H9 (cell line): ENCODE results near the gene BSPRY. TPM values are rescaled to one million over a fixed set of nuclear protein-coding genes. Genes with fewer than 3 reads are reported as not detected.

Experiments used
- DNase-seq: peaks from one replicate; pipeline ENCODE4 v3.0.0-alpha.2; 2017
- H2AFZ ChIP-seq: one replicate; pipeline ENCODE4 v1.6.1; 2013; ENCODE audit warnings: mild to moderate bottlenecking, low read length, control low read depth, moderate library complexity
- H2AK5ac ChIP-seq: 2 replicates; pipeline ENCODE4 v1.6.1; 2013; ENCODE audit warnings: low read length, control low read depth, mixed read lengths; ENCODE audit not compliant: insufficient read length
- H2BK120ac ChIP-seq: one replicate; pipeline ENCODE4 v1.6.1; 2013; ENCODE audit warnings: low read depth, mild to moderate bottlenecking, low read length, control low read depth, inconsistent platforms; ENCODE audit not compliant: poor library complexity, severe bottlenecking
- H2BK12ac ChIP-seq: 2 replicates; pipeline ENCODE4 v1.6.1; 2013; ENCODE audit warnings: low read length, control low read depth, mixed read lengths, low read depth; ENCODE audit not compliant: insufficient read length
- H2BK15ac ChIP-seq: 2 replicates; pipeline ENCODE4 v1.6.1; 2013; ENCODE audit warnings: low read depth, low read length, control low read depth
- H2BK20ac ChIP-seq: one replicate; pipeline ENCODE4 v1.6.1; 2013; ENCODE audit warnings: low read depth, mild to moderate bottlenecking, low read length, control low read depth, inconsistent platforms; ENCODE audit not compliant: poor library complexity, severe bottlenecking
- H2BK5ac ChIP-seq: 2 replicates; pipeline ENCODE4 v1.6.1; 2013; ENCODE audit warnings: low read length, control low read depth, mixed read lengths; ENCODE audit not compliant: insufficient read length
- H3K14ac ChIP-seq: 2 replicates; pipeline ENCODE4 v1.6.1; 2013; ENCODE audit warnings: low read length, control low read depth; ENCODE audit not compliant: insufficient read depth
- H3K18ac ChIP-seq: 2 replicates; pipeline ENCODE4 v1.6.1; 2013; ENCODE audit warnings: low read depth, mild to moderate bottlenecking, mixed read lengths, low read length, control low read depth; ENCODE audit not compliant: insufficient read length
- H3K23ac ChIP-seq: 2 replicates; pipeline ENCODE4 v1.6.1; 2013; ENCODE audit warnings: low read length, control low read depth, mixed read lengths, low read depth; ENCODE audit not compliant: insufficient read length
- H3K23me2 ChIP-seq: 2 replicates; pipeline ENCODE4 v1.6.1; 2013; ENCODE audit warnings: low read depth, mild to moderate bottlenecking, mixed read lengths, low read length, control low read depth; ENCODE audit not compliant: insufficient read length, poor library complexity, severe bottlenecking
- H3K27ac ChIP-seq: 2 replicates; pipeline ENCODE4 v1.5.1; 2013; ENCODE audit warnings: low read length, control low read depth, mixed read lengths, low read depth; ENCODE audit not compliant: insufficient read length
- H3K27me3 ChIP-seq: 2 replicates; pipeline ENCODE4 v1.6.1; 2013; ENCODE audit warnings: low read length, control low read depth, inconsistent platforms; ENCODE audit not compliant: insufficient read depth
- H3K4ac ChIP-seq: 2 replicates; pipeline ENCODE4 v1.6.1; 2013; ENCODE audit warnings: low read depth, mild to moderate bottlenecking, control low read depth, inconsistent platforms, low read length, moderate library complexity
- H3K4me1 ChIP-seq: 2 replicates; pipeline ENCODE4 v1.6.1; 2013; ENCODE audit warnings: low read length, control low read depth, inconsistent platforms; ENCODE audit not compliant: insufficient read depth
- H3K4me2 ChIP-seq: 2 replicates; pipeline ENCODE4 v1.6.1; 2013; ENCODE audit warnings: low read length, control low read depth, mixed read lengths; ENCODE audit not compliant: insufficient read length, insufficient read depth
- H3K56ac ChIP-seq: 2 replicates; pipeline ENCODE4 v1.6.1; 2013; ENCODE audit warnings: low read depth, mild to moderate bottlenecking, mixed read lengths, low read length, control low read depth; ENCODE audit not compliant: insufficient read length
- H3K79me1 ChIP-seq: 2 replicates; pipeline ENCODE4 v1.6.1; 2013; ENCODE audit warnings: low read depth, mild to moderate bottlenecking, moderate library complexity, low read length, control low read depth, inconsistent platforms; ENCODE audit not compliant: insufficient read depth, poor library complexity, severe bottlenecking
- H3K79me2 ChIP-seq: 2 replicates; pipeline ENCODE4 v1.6.1; 2013; ENCODE audit warnings: low read length, control low read depth, inconsistent platforms; ENCODE audit not compliant: insufficient read depth
- H3K9ac ChIP-seq: 2 replicates; pipeline ENCODE4 v1.6.1; 2013; ENCODE audit warnings: low read length, control low read depth, mixed read lengths; ENCODE audit not compliant: insufficient read length; ENCODE audit errors: extremely low read depth
- H3K9me3 ChIP-seq: one replicate; pipeline ENCODE4 v1.6.1; 2013; ENCODE audit warnings: low read depth, low read length, inconsistent platforms; ENCODE audit not compliant: control insufficient read depth
- H3T11ph ChIP-seq: one replicate; pipeline ENCODE4 v1.6.1; 2013; ENCODE audit warnings: mild to moderate bottlenecking, low read length, control low read depth, inconsistent platforms
- H4K20me1 ChIP-seq: one replicate; pipeline ENCODE4 v1.6.1; 2013; ENCODE audit not compliant: control insufficient read depth, insufficient read length, insufficient read depth
- H4K5ac ChIP-seq: 2 replicates; pipeline ENCODE4 v1.6.1; 2013; ENCODE audit warnings: low read depth, mild to moderate bottlenecking, mixed read lengths, low read length, control low read depth; ENCODE audit not compliant: insufficient read length
- H4K8ac ChIP-seq: replicated peaks from 2 replicates; pipeline ENCODE4 v1.6.1; 2013; ENCODE audit warnings: low read length, control low read depth, mixed read lengths, low read depth; ENCODE audit not compliant: insufficient read length
- H4K91ac ChIP-seq: 2 replicates; pipeline ENCODE4 v1.6.1; 2013; ENCODE audit warnings: low read depth, mild to moderate bottlenecking, moderate library complexity, mixed read lengths, low read length, control low read depth; ENCODE audit not compliant: insufficient read length
- H3K27ac Mint-ChIP-seq, 3 experiments: 2 replicates in 2 of 3; 3 replicates in 1 of 3; pipeline ENCODE4 v1.8.0; 2020 to 2021; ENCODE audit warnings: mixed read lengths in 3 of 3, mild to moderate bottlenecking in 1 of 3, moderate library complexity in 1 of 3
- H3K27me3 Mint-ChIP-seq: 2 replicates; pipeline ENCODE4 v1.8.0; 2021; ENCODE audit warnings: low read depth, mild to moderate bottlenecking, moderate library complexity, mixed read lengths
- H3K36me3 Mint-ChIP-seq, 3 experiments: 2 replicates in 2 of 3; 3 replicates in 1 of 3; pipeline ENCODE4 v1.8.0; 2020 to 2021; ENCODE audit warnings: low read depth in 3 of 3, mixed read lengths in 3 of 3; ENCODE audit not compliant: insufficient read depth in 1 of 3
- H3K4me1 Mint-ChIP-seq, 2 experiments: 2 replicates each; pipeline ENCODE4 v1.8.0; 2020; ENCODE audit warnings: mixed read lengths in 2 of 2
- H3K4me3 Mint-ChIP-seq, 2 experiments: 2 replicates in 1 of 2; 3 replicates in 1 of 2; pipeline ENCODE4 v1.8.0; 2020 to 2021; ENCODE audit warnings: mild to moderate bottlenecking in 2 of 2, mixed read lengths in 2 of 2, moderate library complexity in 1 of 2
- H3K9me3 Mint-ChIP-seq, 2 experiments: 2 replicates in 1 of 2; 3 replicates in 1 of 2; pipeline ENCODE4 v1.8.0; 2020; ENCODE audit warnings: mild to moderate bottlenecking in 2 of 2, mixed read lengths in 2 of 2, moderate library complexity in 1 of 2
- CTCF ChIP-seq: fragments of 200-600 bp; sonication (generic); conservative IDR thresholded peaks from 3 replicates; pipeline ENCODE4 v1.8.0; 2021; ENCODE audit warnings: antibody characterized with exemption, mild to moderate bottlenecking
- WGBS: extraction: QIAGEN DNeasy Blood & Tissue Kit; methylation state at CpG from one replicate; pipeline ENCODE4 v1.1.7; 2013; ENCODE audit warnings: missing lambda C conversion rate, low lambda C conversion rate, mixed read lengths; ENCODE audit not compliant: insufficient read length; ENCODE audit errors: extremely low coverage; 5-methylcytosine and 5-hydroxymethylcytosine counted together
- total RNA-seq: library from RNA; stranded (reverse); gene quantifications from 2 replicates; pipeline ENCODE4 v1.2.1, GENCODE V29; 2021

The BSPRY gene
- total RNA-seq, 1 experiment from 2014 or later = 4.5 TPM

- H3K23me2 ChIP-seq = no peaks in the 10 kb centered on the region
- H3K27me3 ChIP-seq = no peaks in the 10 kb centered on the region
- no peaks in the 10 kb centered on the region for H3K4me1 ChIP-seq
- H3K79me1 ChIP-seq = no peaks in the 10 kb centered on the region
- H2BK120ac ChIP-seq = no peak overlapping the region
- TF ChIP-seq CTCF = no peak
- no peaks in the 10 kb centered on the region for H3K9me3 ChIP-seq
- H3T11ph ChIP-seq = no peak overlapping the region
- no peak overlapping the region for H2AFZ ChIP-seq
- H4K91ac ChIP-seq = no peak overlapping the region
- no peak for DNase-seq
- no peak overlapping the region for H3K18ac ChIP-seq
- H3K4ac ChIP-seq = no peak overlapping the region
- no peak overlapping the region for H3K27ac ChIP-seq
- Mint-ChIP-seq H3K27me3 (no peaks in the 10 kb centered on the region), H3K9me3 (no peaks in the 10 kb centered on the region), H3K36me3 (peaks cover 3 to 47% (median 38%) of the 10 kb centered on the region in 3 experiments; a peak in 5 of 7 replicates), H3K27ac (no peak overlapping the region), H3K4me1 (no peaks in the 10 kb centered on the region), H3K4me3 (no peak overlapping the region)
- no peaks in the 10 kb centered on the region for H3K79me2 ChIP-seq
- H3K23ac ChIP-seq = no peak overlapping the region
- WGBS = no CpG with 5 or more reads among the region's 17 CpGs
- H2BK15ac ChIP-seq = no peak overlapping the region
- H2BK5ac ChIP-seq = no peak overlapping the region
- H4K8ac ChIP-seq = no peak overlapping the region
- no peaks in the 10 kb centered on the region for H4K20me1 ChIP-seq
- H3K4me2 ChIP-seq = no peak overlapping the region
- H3K56ac ChIP-seq = no peak overlapping the region
- H2BK12ac ChIP-seq = no peak overlapping the region
- no peak overlapping the region for H3K14ac ChIP-seq
- no peak overlapping the region for H2BK20ac ChIP-seq
- H3K9ac ChIP-seq = no peak overlapping the region
- H4K5ac ChIP-seq = no peak overlapping the region
- H2AK5ac ChIP-seq = no peak overlapping the region
These were observed 41.0 kb downstream of the BSPRY start for GRCh38 chr9:113390192-113390960.
